Fibroblast of lung (primary cell): ENCODE results near the gene ELMO1.

ENCODE experiments used
- CTCF ChIP-seq, 2 donors: IDR thresholded peaks in 1 of 2; conservative IDR thresholded peaks in 1 of 2; 1 replicate in 1 of 2; 2 replicates in 1 of 2; pipeline ENCODE4 v1.5.1; 2011 to 2012; ENCODE audit warnings: low read length in 2 of 2, control low read depth in 1 of 2, inconsistent platforms in 1 of 2, low read depth in 1 of 2, mild to moderate bottlenecking in 1 of 2
- EZH2 ChIP-seq: IDR thresholded peaks from 2 replicates; pipeline ENCODE4 v1.5.1; 2012; ENCODE audit warnings: low read length, control low read depth, mild to moderate bottlenecking; ENCODE audit errors: missing control alignments

GRCh38 chr7:37011151-37011890, 437.3 kb downstream of the ELMO1 start:
- TF ChIP-seq CTCF (conservative IDR thresholded peaks at IDR 0.05 in 1 of 2, IDR thresholded peaks at IDR 0.05 in 1 of 2; ENCODE audit: low read depth in 1 of 2, low read length in 2 of 2) (no peak), EZH2 (no peak)
